Measurements from ENCODE around the gene CTIF.

GRCh38 chr18:48702346-48703027 is 163.7 kb downstream of the CTIF start:
- TF ChIP-seq ATF3 (IDR thresholded peaks at IDR 0.05) (no peak), CTCF (IDR thresholded peaks at IDR 0.05; ENCODE audit: low read depth, low read length, missing input control) (no peak), RAD21 (IDR thresholded peaks at IDR 0.05) (no peak), FOXA1 (IDR thresholded peaks at IDR 0.05) (no peak), JUND (IDR thresholded peaks at IDR 0.05) (no peak), TAF1 (conservative IDR thresholded peaks at IDR 0.05) (no peak), REST (IDR thresholded peaks at IDR 0.05) (no peak), ZBTB33 (IDR thresholded peaks at IDR 0.05) (no peak), MAX (IDR thresholded peaks at IDR 0.05) (no peak), EGR1 (IDR thresholded peaks at IDR 0.05; ENCODE audit: low read depth in 2 of 2) (no peak), YY1 (IDR thresholded peaks at IDR 0.05) (no peak), GABPA (IDR thresholded peaks at IDR 0.05 in 1 of 2, conservative IDR thresholded peaks at IDR 0.05 in 1 of 2) (no peak), NR2F2 (IDR thresholded peaks at IDR 0.05) (no peak), HNF4A (conservative IDR thresholded peaks at IDR 0.05) (no peak)

Measured in liver (tissue), 3 donors.